B cell (primary cell): ENCODE measurements around the gene ARHGAP27. TPM values are rescaled to one million over a fixed set of nuclear protein-coding genes. Genes with fewer than 3 reads are reported as not detected.
"Not testable (repeated sequence)": the region's sequence is repeated elsewhere in the genome, so short reads cannot be mapped to it uniquely, and the experiment has no call there.

Experiments used
- ATAC-seq: fragments of 200-7000 bp; cut with Tn5 transposase; one replicate; pipeline ENCODE4 v1.10.0; 2021; ENCODE audit warnings: low read depth, mild to moderate bottlenecking, moderate number of reproducible peaks, moderate library complexity
- CTCF ChIA-PET: fragments of 350-600 bp; sonication (Branson Sonifier 250); formaldehyde crosslinking; loops from one replicate; lab custom pipeline; 2021; ENCODE audit warnings: antibody characterized with exemption, inconsistent platforms; lab: Charles Lee
- POLR2A ChIA-PET: fragments of 350-600 bp; sonication (Branson Sonifier 250); formaldehyde crosslinking; loops from one replicate; lab custom pipeline; 2021; ENCODE audit warnings: antibody characterized with exemption; lab: Charles Lee
- DNase-seq: peaks from one replicate; pipeline ENCODE4 v3.0.0; 2013
- H2AFZ ChIP-seq: 2 replicates; pipeline ENCODE4 v1.6.1; 2012; ENCODE audit warnings: mild to moderate bottlenecking, low read depth, low read length; ENCODE audit not compliant: insufficient read depth, poor library complexity, severe bottlenecking
- H3K27ac ChIP-seq, 2 donors: 1 replicate in 1 of 2; 2 replicates in 1 of 2; pipeline ENCODE4 v1.5.1; 2012 to 2013; ENCODE audit warnings: low read length in 2 of 2, mild to moderate bottlenecking in 2 of 2, moderate library complexity in 1 of 2
- H3K27me3 ChIP-seq, 4 experiments: fragments of 200-600 bp in 1 of 4; sonication (generic) in 1 of 4; replicated peaks in 1 of 4; 1 replicate in 2 of 4; 2 replicates in 2 of 4; pipeline versions ENCODE4 v1.6.1 to v1.7.0; 2013 to 2016; ENCODE audit warnings: low read length in 3 of 4, mild to moderate bottlenecking in 2 of 4, mixed read lengths in 1 of 4, moderate library complexity in 1 of 4; ENCODE audit not compliant: insufficient read depth in 4 of 4, control insufficient read depth in 3 of 4; ENCODE audit errors: control extremely low read depth in 1 of 4
- H3K36me3 ChIP-seq, 2 experiments: replicated peaks in 1 of 2; 1 replicate in 1 of 2; 2 replicates in 1 of 2; pipeline versions ENCODE4 v1.6.1 to v1.7.1; 2013; ENCODE audit warnings: low read length in 1 of 2; ENCODE audit not compliant: insufficient read depth in 2 of 2, control insufficient read depth in 1 of 2; ENCODE audit errors: control extremely low read depth in 1 of 2, extremely low read depth in 1 of 2
- H3K4me1 ChIP-seq, 2 donors: fragments of 200-600 bp in 1 of 2; sonication (generic) in 1 of 2; 1 replicate in 1 of 2; 2 replicates in 1 of 2; pipeline versions ENCODE4 v1.5.1 to v1.6.1; 2013 to 2017; ENCODE audit warnings: low read length in 2 of 2; ENCODE audit not compliant: control insufficient read depth in 2 of 2, insufficient read depth in 2 of 2
- H3K4me2 ChIP-seq: replicated peaks from 2 replicates; pipeline ENCODE3; 2012; ENCODE audit warnings: mild to moderate bottlenecking, low read depth, low read length; ENCODE audit not compliant: poor library complexity, severe bottlenecking
- H3K4me3 ChIP-seq, 5 experiments: fragments of 200-600 bp in 1 of 5; sonication (generic) in 1 of 5; 1 replicate in 3 of 5; 2 replicates in 2 of 5; pipeline versions ENCODE4 v1.5.1 to v1.7.0; 2011 to 2016; ENCODE audit warnings: low read length in 4 of 5, mild to moderate bottlenecking in 4 of 5, low read depth in 2 of 5, control low read depth in 1 of 5, moderate library complexity in 1 of 5; ENCODE audit not compliant: insufficient read depth in 1 of 5; ENCODE audit errors: control extremely low read depth in 1 of 5, extremely low read depth in 1 of 5
- H3K79me2 ChIP-seq: fragments of 200-600 bp; sonication (generic); one replicate; pipeline ENCODE4 v1.6.0; 2016; ENCODE audit warnings: low read length; ENCODE audit not compliant: control insufficient read depth, insufficient read depth
- H3K9ac ChIP-seq: fragments of 200-600 bp; sonication (generic); 2 replicates; pipeline ENCODE4 v1.6.1; 2017; ENCODE audit warnings: mild to moderate bottlenecking, low read length, moderate library complexity
- H3K9me3 ChIP-seq, 3 donors: one replicate each; pipeline versions ENCODE4 v1.6.1 to v1.7.1; 2013; ENCODE audit warnings: low read length in 2 of 3; ENCODE audit not compliant: control insufficient read depth in 2 of 3, insufficient read depth in 1 of 3; ENCODE audit errors: control extremely low read depth in 1 of 3
- H4K20me1 ChIP-seq: 2 replicates; pipeline ENCODE4 v1.6.0; 2012; ENCODE audit warnings: mild to moderate bottlenecking, low read length; ENCODE audit not compliant: insufficient read depth, control insufficient read depth, poor library complexity, severe bottlenecking
- H3K27ac Mint-ChIP-seq: one replicate; pipeline ENCODE4 v1.8.0; 2021; ENCODE audit warnings: mixed read lengths
- H3K27me3 Mint-ChIP-seq: one replicate; pipeline ENCODE4 v1.8.0; 2021; ENCODE audit warnings: mixed read lengths
- H3K4me1 Mint-ChIP-seq: one replicate; pipeline ENCODE4 v1.8.0; 2021; ENCODE audit warnings: mixed read lengths
- H3K4me3 Mint-ChIP-seq: one replicate; pipeline ENCODE4 v1.8.0; 2021; ENCODE audit warnings: mixed read lengths
- H3K9me3 Mint-ChIP-seq: one replicate; pipeline ENCODE4 v1.8.0; 2022; ENCODE audit warnings: mixed read lengths; ENCODE audit not compliant: insufficient read depth
- WGBS: methylation state at CpG from one replicate; pipeline ENCODE4 v1.1.5; 2013; ENCODE audit warnings: missing lambda C conversion rate; ENCODE audit not compliant: insufficient coverage; 5-methylcytosine and 5-hydroxymethylcytosine counted together
- intact Hi-C: fragments of 100-400 bp; cut with micrococcal nuclease; formaldehyde crosslinking; loops from one replicate; pipeline ENCODE4 v1.10.0; 2022
- polyA plus RNA-seq: library from polyadenylated mRNA; depleted of rRNA; stranded (reverse); fragments of >200 nt; gene quantifications from 2 replicates; pipeline ENCODE4 v1.2.3, GENCODE V29; 2012
- total RNA-seq, 2 donors: library from RNA; stranded (reverse); fragments of 120-200 nt in 1 of 2; gene quantifications; 1 replicate in 1 of 2; 2 replicates in 1 of 2; pipeline versions ENCODE4 v1.2.3 to v1.2.4, GENCODE V29; 2013 to 2022

The ARHGAP27 gene
- total and polyA plus RNA-seq, 2 donors (not counting 1 experiment from before 2014, with no cell fraction given): 159 to 227 TPM

DNA sequence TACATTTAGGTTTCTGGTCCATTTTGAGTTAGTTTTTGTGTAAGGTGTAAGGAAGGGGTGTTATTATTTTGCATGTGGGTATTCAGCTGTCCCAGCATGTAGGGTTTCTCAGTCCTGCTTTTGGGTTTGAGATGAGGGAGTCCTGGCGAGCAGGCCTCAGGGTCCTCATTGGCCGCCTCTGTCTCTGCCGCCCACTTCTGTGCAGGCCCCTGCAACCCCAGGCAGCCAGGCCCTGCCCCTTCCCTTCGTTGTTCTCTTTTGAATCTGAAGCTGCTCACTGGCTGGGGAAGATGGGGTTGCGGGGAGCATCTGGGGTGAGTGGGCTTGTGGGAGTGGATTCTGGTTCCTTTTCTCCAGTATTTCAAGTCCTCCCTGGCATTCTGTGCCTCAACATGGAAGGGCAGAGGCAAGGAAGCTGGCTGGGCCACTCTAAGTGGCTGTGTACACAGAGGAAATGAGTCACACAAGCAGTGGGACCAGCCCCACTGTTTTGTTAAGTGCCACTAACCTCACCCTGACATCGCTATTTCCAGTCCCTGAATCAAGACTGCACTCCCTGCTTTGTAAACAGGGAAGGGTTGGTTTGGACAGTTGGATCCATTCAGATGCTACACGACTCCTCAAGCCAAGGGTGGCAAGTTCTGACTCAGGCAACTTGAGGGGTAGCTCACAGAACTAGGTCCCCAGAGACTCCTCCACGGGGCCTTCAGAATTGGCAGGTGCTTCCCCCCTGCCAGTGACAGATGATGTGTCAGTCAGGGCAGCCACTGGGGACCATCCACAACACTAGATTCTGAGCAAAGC is 29.1 kb upstream of the ARHGAP27 start:
- intact Hi-C loops, H3K9me3 ChIP-seq, H4K20me1 ChIP-seq, CTCF ChIA-PET, H3K4me3 ChIP-seq, H3K27me3 Mint-ChIP-seq, H3K4me2 ChIP-seq, H3K9ac ChIP-seq, H2AFZ ChIP-seq, H3K9me3 Mint-ChIP-seq, H3K79me2 ChIP-seq, POLR2A ChIA-PET, H3K27me3 ChIP-seq, H3K36me3 ChIP-seq, H3K4me3 Mint-ChIP-seq: not testable (repeated sequence)
- WGBS: 0% methylated on average over 1 of the region's 8 CpGs
- peak; percentile 80 for DNase-seq
- H3K4me1 ChIP-seq: peaks cover 4 to 18% of the 10 kb centered on the region in 2 donors
- H3K27ac ChIP-seq: peak overlapping the region in 1 of 2 donors; percentile 34
- Mint-ChIP-seq H3K4me1 (peaks cover 14% of the 10 kb centered on the region), H3K27ac (peak overlapping the region; percentile 50)
- peak; percentile 100 for ATAC-seq

DNA sequence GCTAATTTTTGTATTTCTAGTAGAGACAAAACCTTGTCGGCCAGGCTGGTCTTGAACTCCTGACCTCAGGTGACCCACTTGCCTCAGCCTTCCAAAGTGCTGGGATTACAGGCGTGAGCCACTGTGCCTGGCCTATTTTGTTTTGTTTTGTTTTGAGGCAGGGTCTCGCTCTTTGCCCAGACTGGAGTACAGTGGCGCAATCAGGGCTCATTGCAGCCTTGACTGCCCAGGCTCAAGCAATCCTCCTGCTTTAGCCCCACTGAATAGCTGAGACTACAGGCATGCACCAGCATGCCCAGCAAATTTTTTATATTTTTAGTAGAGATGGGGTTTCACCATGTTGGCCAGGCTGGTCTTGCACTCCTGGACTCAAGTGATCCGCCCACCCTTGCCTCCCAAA is 27.8 kb upstream of the ARHGAP27 start:
- ATAC-seq, H3K27me3 ChIP-seq, H3K9ac ChIP-seq, POLR2A ChIA-PET, H3K36me3 ChIP-seq, H4K20me1 ChIP-seq, CTCF ChIA-PET, H3K79me2 ChIP-seq, H3K4me2 ChIP-seq, H2AFZ ChIP-seq, H3K27ac ChIP-seq, H3K9me3 Mint-ChIP-seq, H3K4me3 ChIP-seq, DNase-seq, H3K4me3 Mint-ChIP-seq, H3K27ac Mint-ChIP-seq, H3K27me3 Mint-ChIP-seq, intact Hi-C loops, H3K9me3 ChIP-seq: not testable (repeated sequence)
- H3K4me1 Mint-ChIP-seq: peaks cover 14% of the 10 kb centered on the region
- peaks cover 4 to 18% of the 10 kb centered on the region in 2 donors for H3K4me1 ChIP-seq
- 100% methylated on average over 3 of the region's 5 CpGs for WGBS

- H3K27ac ChIP-seq, H3K27me3 ChIP-seq, ATAC-seq, H3K4me3 Mint-ChIP-seq, H3K9me3 ChIP-seq, POLR2A ChIA-PET, H3K79me2 ChIP-seq, intact Hi-C loops, H4K20me1 ChIP-seq, H3K4me2 ChIP-seq, H3K27me3 Mint-ChIP-seq, CTCF ChIA-PET, H3K9me3 Mint-ChIP-seq, H3K9ac ChIP-seq, H2AFZ ChIP-seq, H3K4me3 ChIP-seq, H3K36me3 ChIP-seq, DNase-seq: not testable (repeated sequence)
- H3K27ac Mint-ChIP-seq: peak overlapping the region; percentile 15
- H3K4me1 Mint-ChIP-seq: peaks cover 16% of the 10 kb centered on the region
- peaks cover 15 to 25% of the 10 kb centered on the region in 2 donors for H3K4me1 ChIP-seq
- WGBS: 98% methylated on average over 6 of the region's 8 CpGs
These were observed 21.7 kb upstream of the ARHGAP27 start for GRCh38 chr17:45454341-45454740.

GRCh38 chr17:45453731-45454130 is 21.1 kb upstream of the ARHGAP27 start:
- H3K27ac ChIP-seq, CTCF ChIA-PET, H3K9ac ChIP-seq, intact Hi-C loops, ATAC-seq, POLR2A ChIA-PET, H3K4me3 Mint-ChIP-seq, H3K9me3 ChIP-seq, H3K27me3 Mint-ChIP-seq, H3K36me3 ChIP-seq, H3K4me3 ChIP-seq, H3K27me3 ChIP-seq, H3K9me3 Mint-ChIP-seq, H2AFZ ChIP-seq, H4K20me1 ChIP-seq, DNase-seq, H3K4me2 ChIP-seq, H3K27ac Mint-ChIP-seq: not testable (repeated sequence)
- peaks cover 16% of the 10 kb centered on the region for H3K4me1 Mint-ChIP-seq
- H3K79me2 ChIP-seq: peaks cover 12% of the 10 kb centered on the region
- H3K4me1 ChIP-seq: peaks cover 15 to 25% of the 10 kb centered on the region in 2 donors
- 93% methylated on average over 12 of the region's 17 CpGs for WGBS
